GM21737 (cell line): ENCODE results near the gene SMARCC1.

Experiments
- ATAC-seq: cut with Tn5 transposase; IDR thresholded peaks from one replicate; pipeline ENCODE4 v1.9.1; 2021; ENCODE audit warnings: mild to moderate bottlenecking, moderate library complexity; ENCODE audit not compliant: unreplicated experiment

Gene SMARCC1

DNA sequence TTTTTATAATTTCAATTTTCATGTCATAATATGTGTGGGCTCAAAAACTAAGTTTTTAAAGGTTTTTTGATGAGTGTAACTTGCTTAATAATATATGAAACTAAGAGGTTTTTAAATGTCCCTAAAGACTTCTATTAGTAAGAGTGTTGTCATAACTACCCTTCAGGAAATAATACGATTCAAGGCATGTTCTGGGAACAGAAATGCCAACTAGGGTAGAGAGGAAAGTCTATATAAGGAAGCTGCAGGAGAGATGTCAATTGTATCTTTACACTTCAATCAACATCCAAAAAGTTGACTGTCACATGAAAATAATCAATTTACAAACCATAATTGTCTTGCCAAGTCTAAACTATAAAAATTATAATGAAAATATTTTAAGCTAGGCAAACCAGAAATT, 76.3 kb downstream of the SMARCC1 start:
- no peak for ATAC-seq

DNA sequence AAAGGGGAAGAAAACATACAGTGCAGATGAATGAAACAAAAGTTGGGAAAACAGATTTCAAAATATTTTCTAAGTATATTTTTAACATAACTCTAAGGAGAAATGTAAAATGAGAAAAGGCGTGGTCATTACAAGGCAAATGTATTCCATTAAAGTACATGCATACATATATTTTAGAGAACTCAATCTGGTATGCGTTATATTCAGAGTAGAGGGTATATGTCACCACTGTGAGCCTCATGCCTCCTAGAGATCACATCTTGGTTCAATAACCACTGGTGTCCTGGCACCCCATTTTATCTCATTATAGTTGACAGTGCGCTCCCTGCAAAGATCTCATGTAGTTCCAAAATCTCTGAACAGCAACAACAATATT, 77.5 kb downstream of the SMARCC1 start:
- no peak for ATAC-seq

DNA sequence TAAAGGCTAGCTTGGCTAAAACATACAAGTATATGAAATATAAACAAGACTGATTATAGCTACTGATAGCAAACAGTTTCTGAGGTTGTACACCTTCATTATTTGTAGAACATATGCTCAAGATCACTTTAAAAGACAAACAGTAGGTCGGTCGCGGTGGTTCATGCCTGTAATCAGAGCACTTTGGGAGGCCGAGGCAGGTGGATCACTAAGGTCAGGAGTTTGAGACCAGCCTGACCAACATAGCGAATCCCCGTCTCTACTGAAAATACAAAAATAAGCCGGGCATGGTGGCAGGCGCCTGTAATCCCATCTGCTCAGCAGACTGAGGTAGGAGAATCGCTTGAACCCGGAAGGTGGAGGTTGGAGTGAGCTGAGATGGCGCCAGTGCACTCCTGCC, 80.3 kb downstream of the SMARCC1 start:
- ATAC-seq: no peak

DNA sequence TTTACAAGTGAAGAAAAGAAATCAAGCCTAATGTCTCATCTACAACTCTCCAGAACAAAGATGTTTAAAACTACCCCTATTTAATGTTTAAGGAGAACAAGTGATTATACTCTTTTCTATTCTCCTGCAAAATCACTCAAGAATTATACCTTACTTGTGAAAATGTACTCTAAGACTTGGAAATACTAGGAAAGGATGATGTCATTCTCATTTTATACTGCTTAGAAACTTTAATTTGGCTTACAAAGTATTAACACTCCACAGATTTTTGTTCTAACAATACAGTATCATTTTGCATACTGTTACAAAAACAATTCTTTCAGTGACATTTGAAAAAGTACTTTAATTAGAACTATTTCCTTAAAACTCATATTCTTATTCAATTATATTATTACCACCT, 89.5 kb downstream of the SMARCC1 start:
- ATAC-seq: no peak

DNA sequence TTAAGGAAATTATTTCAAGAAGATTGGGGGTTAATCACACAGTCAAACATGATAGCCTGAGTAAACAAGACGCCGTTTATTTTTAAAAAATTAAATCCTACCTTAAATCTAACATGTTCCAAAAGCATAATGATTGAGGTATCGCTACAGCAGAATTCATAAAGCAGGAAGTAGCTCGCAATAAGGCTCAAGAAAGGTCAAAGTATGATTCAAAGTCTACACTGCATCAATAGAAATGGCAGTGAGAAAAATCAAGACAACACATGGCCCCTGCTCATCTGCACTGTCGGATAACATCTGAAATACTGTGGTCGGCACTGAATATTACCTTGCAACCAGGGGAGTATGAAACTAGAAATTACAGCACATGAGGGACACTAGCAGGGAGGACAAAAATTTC, 93.2 kb downstream of the SMARCC1 start:
- no peak for ATAC-seq

DNA sequence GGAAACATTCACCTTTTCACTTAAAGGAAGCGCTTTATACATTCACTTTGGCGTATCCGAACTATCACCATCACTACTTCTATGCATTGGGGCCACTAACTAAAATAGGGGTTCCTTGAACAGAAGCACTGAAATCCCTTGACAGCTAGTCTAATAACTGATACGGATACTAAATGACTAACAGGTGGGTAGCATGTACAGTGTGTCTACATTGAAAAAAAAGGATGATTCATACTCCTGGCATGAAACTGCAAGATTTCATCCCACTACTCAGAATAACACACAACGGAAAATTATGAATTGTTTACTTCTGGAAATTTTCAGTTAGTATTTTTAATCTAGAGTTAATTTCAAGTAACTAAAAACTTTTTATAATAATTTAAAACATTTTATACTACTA, 96.7 kb downstream of the SMARCC1 start:
- no peak for ATAC-seq

DNA sequence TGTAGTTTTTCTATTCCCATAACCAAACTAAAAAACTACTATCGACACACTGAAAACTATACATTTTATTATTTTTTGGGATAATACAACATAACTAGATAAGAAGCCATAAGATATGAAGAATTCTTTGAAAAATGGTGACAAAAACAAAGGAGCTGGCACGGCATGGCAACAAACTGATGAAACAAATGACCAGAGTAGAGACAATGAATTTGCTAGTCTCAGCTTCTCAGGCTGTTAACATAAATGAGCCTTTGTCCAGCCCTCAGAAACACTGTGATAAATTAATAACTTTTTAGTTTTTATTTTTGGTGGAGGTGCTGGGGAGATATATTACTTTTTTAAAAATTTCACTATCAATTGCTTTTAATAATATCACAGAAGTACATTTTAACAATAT, 100.7 kb downstream of the SMARCC1 start:
- no peak for ATAC-seq

DNA sequence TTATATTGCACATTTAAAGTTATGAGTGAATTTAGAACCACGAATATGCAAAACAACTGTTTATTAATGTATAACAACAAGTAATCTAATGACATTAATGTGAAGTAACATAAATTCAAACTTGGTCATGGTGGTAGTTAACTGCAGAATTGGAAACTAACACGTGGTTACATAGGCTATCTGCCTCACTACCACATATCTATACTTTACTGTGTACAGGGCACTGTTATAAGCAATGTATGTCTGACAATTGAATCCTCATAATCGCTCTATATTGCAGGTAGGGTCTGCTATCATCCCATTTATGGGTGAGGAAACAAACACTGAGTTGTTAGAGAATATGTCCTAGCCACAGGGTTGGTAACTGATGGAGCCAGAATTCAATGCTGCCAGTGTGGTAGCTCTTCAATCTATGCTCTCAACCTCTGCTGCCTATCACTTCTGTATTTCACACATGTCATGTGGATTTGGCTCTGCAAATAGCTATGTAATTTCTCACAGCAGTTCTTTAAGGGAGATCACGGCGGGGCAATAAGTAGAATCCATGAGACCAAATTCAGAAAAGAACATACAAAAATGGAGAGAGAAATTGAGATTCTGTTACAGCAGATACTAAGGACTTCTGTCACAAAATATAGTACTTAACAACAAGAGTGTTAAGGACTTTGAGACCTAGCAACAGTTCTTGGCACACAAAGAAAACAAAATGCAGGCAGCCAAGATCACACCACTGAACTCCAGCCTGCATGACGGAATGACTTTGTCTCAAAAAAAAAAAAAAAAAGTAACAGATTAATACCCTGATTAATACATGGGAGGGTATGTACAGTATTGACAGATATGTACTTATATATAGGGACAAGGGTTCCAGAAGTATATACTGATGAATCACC, 103.0 kb downstream of the SMARCC1 start:
- ATAC-seq: no peak

DNA sequence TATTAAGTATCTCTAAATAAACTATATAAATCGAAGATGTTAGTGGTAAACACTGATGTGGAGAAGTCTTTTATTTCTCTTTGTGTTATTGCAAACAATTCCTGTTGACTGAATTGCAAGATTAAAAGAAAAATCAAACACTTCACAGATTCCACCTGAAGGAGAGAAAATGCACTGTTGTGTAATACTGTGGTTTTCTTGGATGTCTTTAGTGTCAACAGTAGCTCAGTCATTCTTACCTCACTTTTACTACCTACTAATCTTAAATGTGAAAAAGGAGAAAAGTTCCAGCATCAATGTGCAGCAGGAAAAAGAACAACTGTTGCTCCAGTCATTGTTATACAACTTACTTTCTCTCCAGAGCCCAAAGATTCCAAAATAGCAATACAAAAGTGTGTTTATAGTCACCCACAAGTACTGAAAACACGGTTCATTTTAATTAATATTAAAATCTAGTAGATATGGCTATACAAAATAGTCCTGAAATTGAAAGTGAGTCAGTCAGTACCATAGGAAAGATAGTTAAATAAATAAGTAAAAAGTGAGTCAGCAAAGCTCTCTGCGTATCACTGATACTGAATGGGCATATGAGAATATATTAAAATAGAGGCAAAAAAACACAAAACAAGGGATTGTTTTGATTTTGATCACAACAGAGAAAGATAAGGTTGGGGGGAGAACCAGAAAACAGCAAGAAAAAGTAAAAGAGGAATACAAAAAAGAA, 112.5 kb downstream of the SMARCC1 start:
- ATAC-seq: no peak

DNA sequence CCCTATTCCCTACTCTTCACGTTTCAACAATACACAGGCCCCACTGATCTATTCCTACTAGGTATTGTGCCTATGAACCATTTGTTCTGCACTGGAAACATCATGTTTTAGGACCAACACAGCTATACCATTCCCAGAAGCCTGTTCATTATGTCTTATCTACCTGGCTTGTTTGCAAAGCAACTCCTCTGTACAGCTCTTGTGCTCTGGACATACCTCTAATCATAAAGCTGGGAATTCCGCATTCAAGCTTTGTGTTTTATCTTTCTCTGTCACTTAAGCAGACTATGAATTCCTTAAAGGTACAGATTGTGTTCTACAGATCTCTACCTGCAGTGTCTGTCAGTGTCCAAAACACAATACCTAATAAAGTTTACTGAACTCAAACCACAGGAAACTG, 115.6 kb downstream of the SMARCC1 start:
- ATAC-seq: no peak

DNA sequence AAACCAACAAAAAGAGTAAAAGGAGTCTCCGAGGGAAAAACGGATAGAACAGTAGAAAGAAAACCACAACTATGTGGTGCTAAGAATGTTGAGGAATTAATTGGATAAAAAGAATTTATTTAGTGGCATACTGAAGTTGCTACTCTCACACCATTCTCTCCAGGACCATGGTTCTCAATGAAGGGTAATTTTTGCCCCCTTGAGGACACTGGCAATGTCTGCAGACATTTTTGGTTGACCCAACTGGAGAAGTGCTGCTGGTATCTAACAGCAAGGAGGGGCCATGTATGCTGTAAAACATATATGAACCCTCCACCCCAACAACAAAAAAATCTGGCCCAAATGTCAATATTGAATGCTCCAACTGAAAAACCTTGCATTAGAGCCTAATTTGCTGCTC, 117.2 kb downstream of the SMARCC1 start:
- no peak for ATAC-seq

DNA sequence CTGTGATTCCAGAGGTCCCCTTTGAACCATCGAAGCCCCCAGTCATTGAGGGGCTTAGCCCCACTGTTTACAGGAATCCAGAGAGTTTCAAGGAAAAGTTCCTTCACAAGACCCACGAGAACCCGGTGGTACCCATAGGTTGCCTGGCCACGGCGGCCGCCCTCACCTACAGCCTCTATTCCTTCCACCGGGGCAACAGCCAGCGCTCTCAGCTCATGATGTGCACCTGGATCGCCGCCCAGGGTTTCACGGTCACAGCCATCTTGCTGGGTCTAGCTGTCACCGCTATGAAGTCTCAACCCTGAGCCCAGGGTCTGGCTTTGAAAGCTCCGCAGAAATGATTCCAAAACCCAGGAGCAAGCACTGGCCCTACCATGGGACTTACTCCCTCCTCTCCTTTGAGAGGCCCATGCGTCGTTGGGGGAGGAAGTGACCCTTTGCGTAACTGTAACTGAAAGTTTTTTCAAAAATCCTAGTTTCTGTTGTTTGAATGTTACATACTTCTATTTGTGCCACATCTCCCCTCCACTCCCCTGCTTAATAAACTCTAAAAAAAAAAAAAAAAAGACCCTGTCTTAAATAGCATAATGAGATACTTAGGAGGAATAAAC, 118.0 kb downstream of the SMARCC1 start:
- no peak for ATAC-seq

DNA sequence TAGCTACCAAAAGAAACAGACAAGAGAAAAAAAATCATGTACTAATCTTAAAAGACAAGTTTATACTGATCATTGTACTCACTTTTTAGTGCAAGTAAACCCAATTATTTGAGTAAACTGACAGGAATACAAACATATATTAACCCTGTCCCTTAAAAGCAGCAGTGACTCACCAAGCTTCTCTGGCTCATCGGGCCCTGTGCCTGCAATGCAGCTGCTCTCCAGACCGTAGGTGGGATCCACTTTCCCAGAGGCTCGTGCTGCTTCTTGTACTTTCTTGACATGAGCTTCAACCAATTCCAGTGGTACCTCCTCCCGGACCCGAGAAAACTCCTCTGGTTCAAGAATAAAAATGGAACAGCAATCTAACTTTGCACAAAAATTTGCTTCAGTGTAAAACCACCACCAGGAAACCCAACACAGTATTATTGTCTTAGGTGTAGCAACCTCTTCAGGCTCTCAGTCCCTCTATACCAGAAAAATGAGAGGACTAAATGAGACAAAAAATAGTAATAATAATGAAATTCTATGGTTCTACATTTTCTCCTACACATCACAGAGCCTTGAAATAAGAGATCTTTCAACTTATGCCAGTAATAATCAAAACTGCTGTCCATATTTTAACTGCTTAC, 120.5 kb downstream of the SMARCC1 start:
- no peak for ATAC-seq

DNA sequence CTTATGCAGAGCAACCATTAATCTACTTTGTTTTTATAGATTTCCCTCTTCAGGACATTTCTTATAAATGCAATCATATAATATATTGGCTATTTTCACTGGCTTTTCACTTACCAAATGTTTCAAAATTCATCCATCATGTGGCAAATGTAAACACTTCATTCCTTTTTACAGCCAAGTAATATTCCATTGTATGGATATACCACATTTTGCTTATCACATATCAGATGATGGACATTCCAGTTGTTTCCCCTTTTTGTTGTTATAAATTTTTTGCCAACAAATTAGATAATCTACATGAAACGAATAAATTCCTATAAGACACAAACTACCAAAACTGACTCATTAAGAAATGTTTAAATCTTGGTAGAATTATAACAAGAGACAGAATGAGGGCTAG, 123.2 kb downstream of the SMARCC1 start:
- no peak for ATAC-seq

DNA sequence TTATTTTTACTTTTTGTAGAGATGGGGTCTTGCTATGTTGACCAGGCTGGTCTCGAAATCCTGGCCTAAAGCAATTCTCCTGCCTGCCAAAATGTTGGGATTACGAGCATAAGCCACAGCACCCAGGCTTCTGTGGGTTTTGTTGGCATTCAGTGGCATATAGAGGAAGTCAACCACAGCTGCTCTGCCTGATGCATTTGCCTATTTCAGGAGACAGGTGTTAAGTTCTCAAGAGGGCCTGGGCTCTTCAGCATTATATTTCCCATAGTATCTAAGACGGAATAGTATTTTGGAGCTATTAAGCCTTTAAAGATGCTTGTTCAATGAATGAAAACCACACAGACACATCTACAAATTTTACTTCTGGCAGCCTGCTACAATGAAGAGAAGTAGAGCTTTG, 129.6 kb downstream of the SMARCC1 start:
- no peak for ATAC-seq

DNA sequence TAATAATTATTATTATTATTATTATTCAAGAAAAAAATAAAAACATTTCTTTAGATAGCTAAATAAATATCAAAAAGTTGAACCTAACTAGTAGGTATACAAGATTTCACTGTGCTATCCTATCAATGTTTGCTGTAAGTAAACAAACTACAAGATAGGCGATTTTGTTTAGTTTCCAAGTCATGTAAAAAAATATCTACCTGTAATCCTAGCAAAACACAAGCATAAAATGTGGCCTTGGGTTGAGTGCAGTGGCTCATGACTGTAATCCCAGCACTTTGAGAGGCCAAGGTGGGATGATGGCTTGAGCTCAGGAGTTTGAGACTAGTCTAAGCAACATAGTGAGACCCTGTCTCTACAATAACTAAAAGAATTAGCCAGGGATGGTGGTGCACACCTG, 131.4 kb downstream of the SMARCC1 start:
- ATAC-seq: no peak

DNA sequence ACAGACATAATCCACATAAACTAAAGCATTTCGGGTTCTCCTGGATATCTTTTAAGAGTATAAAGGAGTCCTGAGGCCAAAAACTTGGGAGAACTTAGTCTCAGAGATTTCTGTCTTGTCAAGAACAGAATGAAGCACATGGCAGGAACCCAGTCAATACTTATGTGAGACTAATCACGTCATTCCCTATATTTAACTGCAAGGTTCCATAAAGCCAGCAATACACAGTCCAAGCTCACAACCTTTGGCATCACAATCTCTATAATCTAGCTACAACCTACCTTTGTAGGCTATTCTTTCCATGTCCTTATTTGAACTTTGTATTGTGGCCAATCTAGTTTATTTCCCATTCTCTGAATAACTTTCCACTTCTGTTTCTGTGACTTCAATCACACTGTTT, 134.1 kb downstream of the SMARCC1 start:
- ATAC-seq: no peak

DNA sequence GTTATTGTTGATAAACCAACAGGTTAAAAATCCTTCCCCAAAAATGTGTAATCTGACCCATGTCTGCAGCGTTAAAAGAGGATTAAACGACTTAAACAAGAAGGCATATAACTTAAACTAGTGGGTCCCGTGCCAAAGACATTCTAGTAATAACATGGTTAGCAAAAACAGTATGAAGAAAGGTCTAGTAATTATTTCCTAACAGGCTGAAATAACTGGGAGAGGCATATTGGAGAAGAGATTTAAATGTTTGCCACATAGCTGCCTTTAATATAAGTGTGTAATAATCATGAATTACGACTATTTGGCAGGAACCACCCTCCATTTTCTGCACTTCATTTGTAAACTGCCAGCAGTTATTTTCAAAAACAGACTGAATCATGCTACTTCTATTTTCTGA, 135.3 kb downstream of the SMARCC1 start:
- no peak for ATAC-seq

DNA sequence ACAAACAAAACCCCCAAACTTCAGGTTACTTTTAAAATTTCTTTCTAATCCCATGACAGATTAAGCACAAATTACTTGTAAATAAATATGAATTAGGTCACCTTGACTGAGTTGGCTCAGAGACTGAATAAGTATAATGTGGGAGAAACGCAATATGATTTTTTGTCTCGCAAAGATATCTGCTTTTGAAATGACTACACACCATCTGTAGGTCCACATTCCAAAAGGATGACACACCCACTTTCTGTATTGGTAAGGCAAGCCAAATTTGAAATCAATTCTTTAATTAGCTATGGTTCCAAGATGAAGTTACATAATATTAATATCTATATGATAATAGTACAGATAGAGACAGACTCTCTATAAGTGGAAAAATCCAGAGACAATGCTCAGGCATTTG, 136.1 kb downstream of the SMARCC1 start:
- no peak for ATAC-seq

DNA sequence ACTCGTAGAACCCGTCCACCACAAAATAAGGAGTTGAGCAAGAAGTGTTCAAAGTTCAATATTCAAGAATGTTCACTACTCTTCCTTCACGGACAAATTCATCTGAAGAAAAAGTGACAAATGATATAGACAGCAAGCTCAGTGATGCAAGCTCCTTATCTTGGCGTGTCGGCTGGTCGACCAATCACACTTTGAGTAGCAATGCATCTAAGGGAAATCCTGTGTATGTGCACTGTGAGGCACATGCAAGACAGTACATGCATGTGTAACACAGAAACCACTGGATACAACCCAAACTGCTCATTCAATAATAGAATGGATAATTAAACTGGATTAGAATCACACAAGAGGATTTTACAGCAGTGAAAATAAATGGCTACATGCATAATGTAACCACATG, 138.6 kb downstream of the SMARCC1 start:
- ATAC-seq: no peak

DNA sequence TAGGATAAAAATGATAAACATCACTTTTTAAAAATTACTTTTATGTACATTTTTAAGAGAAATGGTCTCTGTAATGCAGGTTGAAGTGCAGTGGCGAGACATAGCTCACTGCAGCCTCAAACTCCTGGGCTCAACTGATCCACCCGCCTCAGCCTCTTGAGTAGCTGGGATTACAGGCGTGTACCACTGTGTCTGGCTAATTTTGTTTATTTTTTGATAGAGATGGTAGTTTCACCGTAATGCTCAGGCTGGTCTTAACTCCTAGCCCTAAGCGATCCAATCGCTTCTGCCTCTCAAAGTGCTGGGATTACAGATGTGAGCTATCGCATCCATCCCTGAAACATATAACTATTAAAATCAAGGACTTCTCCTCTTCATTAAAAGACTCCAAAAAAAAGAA, 140.0 kb downstream of the SMARCC1 start:
- ATAC-seq: no peak

DNA sequence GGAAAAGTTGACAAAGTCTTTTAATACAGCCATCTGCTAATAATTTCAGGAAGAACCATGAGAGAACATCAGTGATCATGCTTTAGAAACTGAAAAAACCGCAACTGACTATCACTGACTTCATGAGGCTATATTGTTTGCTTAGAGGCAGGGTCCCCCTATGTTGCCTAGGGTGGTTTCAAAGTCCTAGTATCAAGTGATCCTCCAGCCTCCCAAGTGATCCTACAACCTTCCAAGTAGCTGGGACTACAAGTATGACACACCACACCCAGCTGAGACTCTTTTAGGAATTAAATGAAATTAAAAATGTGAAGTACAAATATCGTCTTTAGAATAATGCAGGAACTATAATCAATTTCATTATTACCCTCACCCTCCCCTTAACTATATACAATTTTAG, 144.8 kb downstream of the SMARCC1 start:
- no peak for ATAC-seq
